Ovary (tissue), 3 donors: ENCODE measurements around the gene RELL2.

Source experiments
- EP300 ChIP-seq: sonication (generic); formaldehyde crosslinking; IDR thresholded peaks from one replicate; pipeline ENCODE4 v1.6.1; 2017; ENCODE audit warnings: antibody characterized with exemption
- POLR2A ChIP-seq: fragments of 450-650 bp; IDR thresholded peaks from one replicate; pipeline ENCODE4 v1.6.1; 2017; ENCODE audit warnings: antibody characterized with exemption, mild to moderate bottlenecking, moderate library complexity
- TF ChIP-seq, protein P1 (sequence below), 3 donors: fragments of 450-650 bp in 2 of 3; fragments of 200-600 bp in 1 of 3; IDR thresholded peaks; one replicate each; pipeline versions ENCODE4 v1.5.1 to v1.8.0; 2016 to 2022; ENCODE audit warnings: antibody characterized with exemption in 3 of 3, mild to moderate bottlenecking in 1 of 3
- donor health status: DM: no; HTN: no; CAD: no.

DNA sequence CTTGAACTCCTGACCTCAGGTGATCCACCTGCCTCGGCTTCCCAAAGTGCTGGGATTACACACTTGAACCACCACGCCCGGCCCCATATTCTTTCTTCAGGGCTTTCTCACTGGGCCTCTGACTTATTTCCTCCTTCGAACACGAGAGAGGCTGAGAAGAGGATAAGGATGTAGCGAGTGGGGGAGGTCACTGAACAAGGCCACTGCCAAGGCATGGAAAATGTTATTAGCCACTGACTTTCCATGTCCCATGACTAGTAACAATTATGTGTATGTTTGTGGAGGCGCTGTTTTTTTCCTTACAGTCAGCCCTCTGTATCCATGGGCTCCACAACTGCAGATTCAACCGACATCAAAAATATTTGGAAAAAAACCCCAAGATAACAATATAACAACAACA, 26.7 kb downstream of the RELL2 start:
- TF ChIP-seq, protein P1, sequence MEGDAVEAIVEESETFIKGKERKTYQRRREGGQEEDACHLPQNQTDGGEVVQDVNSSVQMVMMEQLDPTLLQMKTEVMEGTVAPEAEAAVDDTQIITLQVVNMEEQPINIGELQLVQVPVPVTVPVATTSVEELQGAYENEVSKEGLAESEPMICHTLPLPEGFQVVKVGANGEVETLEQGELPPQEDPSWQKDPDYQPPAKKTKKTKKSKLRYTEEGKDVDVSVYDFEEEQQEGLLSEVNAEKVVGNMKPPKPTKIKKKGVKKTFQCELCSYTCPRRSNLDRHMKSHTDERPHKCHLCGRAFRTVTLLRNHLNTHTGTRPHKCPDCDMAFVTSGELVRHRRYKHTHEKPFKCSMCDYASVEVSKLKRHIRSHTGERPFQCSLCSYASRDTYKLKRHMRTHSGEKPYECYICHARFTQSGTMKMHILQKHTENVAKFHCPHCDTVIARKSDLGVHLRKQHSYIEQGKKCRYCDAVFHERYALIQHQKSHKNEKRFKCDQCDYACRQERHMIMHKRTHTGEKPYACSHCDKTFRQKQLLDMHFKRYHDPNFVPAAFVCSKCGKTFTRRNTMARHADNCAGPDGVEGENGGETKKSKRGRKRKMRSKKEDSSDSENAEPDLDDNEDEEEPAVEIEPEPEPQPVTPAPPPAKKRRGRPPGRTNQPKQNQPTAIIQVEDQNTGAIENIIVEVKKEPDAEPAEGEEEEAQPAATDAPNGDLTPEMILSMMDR (IDR thresholded peaks at IDR 0.05): no peak
- no peak for TF ChIP-seq EP300
- no peak for TF ChIP-seq POLR2A
